Measurements from ENCODE around the gene OAS1. TPM values are rescaled to one million over a fixed set of nuclear protein-coding genes. Genes with fewer than 3 reads are reported as not detected.

Gene OAS1
- total RNA-seq, 1 donor from 2014 or later = not detected

DNA sequence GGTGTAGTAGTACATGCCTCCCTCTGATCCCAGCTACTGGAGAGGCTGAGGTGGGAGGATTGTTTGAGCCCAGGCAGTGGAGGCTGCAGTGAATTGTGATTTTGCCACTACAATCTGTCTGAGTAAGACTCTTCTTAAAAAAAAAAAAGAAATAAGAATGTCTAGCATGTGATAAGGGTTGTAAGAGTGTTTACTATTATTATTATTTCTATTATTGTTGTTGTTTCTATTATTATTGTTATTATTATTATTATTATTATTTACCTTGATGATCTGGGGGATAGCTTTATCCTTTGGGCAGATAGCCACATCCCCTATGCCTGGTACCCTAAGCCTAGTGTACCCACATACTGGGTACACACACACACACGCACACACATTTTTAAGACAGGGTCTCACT lies 35.8 kb downstream of the OAS1 start:
- DNase-seq (ENCODE audit: low read depth, low spot score) = no peak
- H3K27ac Mint-ChIP-seq (ENCODE audit: unreplicated experiment) = no peak overlapping the region
- no peak overlapping the region for H3K4me3 Mint-ChIP-seq
- no peaks in the 10 kb centered on the region for H3K9me3 Mint-ChIP-seq
- peaks cover 14% of the 10 kb centered on the region for H3K27me3 Mint-ChIP-seq (ENCODE audit: low read depth)
- no peaks in the 10 kb centered on the region for H3K4me1 Mint-ChIP-seq
- TF ChIP-seq, protein P1, sequence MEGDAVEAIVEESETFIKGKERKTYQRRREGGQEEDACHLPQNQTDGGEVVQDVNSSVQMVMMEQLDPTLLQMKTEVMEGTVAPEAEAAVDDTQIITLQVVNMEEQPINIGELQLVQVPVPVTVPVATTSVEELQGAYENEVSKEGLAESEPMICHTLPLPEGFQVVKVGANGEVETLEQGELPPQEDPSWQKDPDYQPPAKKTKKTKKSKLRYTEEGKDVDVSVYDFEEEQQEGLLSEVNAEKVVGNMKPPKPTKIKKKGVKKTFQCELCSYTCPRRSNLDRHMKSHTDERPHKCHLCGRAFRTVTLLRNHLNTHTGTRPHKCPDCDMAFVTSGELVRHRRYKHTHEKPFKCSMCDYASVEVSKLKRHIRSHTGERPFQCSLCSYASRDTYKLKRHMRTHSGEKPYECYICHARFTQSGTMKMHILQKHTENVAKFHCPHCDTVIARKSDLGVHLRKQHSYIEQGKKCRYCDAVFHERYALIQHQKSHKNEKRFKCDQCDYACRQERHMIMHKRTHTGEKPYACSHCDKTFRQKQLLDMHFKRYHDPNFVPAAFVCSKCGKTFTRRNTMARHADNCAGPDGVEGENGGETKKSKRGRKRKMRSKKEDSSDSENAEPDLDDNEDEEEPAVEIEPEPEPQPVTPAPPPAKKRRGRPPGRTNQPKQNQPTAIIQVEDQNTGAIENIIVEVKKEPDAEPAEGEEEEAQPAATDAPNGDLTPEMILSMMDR (conservative IDR thresholded peaks at IDR 0.05) = no peak
- no peaks in the 10 kb centered on the region for H3K36me3 Mint-ChIP-seq (ENCODE audit: low read depth)

DNA sequence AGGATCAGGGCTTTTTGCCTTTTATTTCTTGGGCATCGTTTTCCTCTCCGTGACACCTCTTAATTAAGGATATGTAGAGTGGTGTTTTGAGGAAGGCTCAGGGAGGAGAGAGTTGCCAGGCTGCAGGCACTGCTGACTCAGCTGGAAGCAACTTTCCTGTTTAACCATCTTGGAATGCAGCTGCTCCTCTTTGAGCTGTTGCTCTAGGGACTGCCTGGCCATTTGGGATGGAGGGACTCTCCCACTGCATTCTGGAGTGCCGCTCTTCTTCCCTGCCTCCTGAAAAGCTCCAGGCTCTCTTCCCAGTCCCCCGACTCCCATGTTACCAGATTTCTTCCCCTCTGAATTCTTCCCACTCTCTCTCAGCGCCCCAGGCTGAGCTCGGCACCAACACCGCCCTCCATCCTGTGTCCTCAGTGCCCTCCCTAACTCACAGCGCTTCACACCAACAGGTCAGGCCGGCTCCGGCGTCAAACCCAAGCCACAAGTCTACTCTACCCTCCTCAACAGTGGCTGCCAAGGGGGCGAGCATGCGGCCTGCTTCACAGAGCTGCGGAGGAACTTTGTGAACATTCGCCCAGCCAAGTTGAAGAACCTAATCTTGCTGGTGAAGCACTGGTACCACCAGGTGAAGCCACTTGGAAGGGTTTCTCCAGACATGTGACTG lies 37.4 kb downstream of the OAS1 start:
- Mint-ChIP-seq H3K27me3 (ENCODE audit: low read depth) (peaks cover 4% of the 10 kb centered on the region), H3K36me3 (ENCODE audit: low read depth) (no peaks in the 10 kb centered on the region), H3K4me1 (no peaks in the 10 kb centered on the region), H3K4me3 (no peak overlapping the region), H3K9me3 (no peaks in the 10 kb centered on the region), H3K27ac (ENCODE audit: unreplicated experiment) (no peak overlapping the region)
- TF ChIP-seq, protein P1 (conservative IDR thresholded peaks at IDR 0.05) = no peak
- DNase-seq (ENCODE audit: low read depth, low spot score) = no peak

DNA sequence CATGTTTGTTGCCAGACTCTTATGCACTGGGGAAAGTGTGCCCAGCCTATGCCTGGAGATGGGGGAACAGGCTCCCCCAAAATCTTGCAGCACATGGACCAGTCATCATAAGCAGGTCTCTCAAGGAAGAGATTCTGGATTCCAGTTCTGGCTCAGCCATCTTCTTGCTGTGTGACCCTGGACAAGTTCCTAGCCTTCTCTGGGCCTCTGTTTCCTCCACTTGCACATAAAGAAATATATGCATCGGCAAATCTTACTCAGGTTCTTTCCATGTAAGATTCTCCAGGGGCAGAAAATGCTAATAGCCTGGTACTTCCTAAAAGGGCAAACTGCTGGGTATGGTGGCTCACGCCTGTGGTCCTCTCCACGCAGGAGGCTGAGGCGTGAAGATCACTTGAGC lies 38.8 kb downstream of the OAS1 start:
- Mint-ChIP-seq H3K4me3 (no peak overlapping the region), H3K4me1 (no peaks in the 10 kb centered on the region), H3K9me3 (no peaks in the 10 kb centered on the region), H3K27ac (ENCODE audit: unreplicated experiment) (no peak overlapping the region), H3K27me3 (ENCODE audit: low read depth) (no peaks in the 10 kb centered on the region), H3K36me3 (ENCODE audit: low read depth) (no peaks in the 10 kb centered on the region)
- DNase-seq (ENCODE audit: low read depth, low spot score) = no peak
- TF ChIP-seq, protein P1 (conservative IDR thresholded peaks at IDR 0.05) = no peak

- DNase-seq (ENCODE audit: low read depth, low spot score) = no peak
Observed at GRCh38 chr12:112946236-112947000, 39.7 kb downstream of the OAS1 start.

DNA sequence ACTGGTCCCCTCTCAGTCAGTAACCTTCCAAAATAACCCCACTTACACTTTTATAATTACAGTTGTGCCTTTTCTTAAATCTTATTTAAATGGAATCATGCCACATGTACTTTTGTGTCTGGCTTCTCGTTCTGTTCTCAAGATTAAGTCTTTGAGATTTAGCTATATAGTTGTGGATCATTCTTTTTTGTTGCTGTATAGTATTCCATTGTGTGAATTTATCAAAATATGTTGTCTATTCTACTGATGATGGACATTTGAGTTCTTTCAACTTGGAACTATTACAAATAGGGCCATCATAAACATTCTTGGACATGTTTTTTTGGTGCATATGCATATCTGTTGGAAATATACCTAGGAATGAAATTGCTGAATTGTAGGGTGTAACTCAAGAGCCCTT lies 40.6 kb downstream of the OAS1 start:
- Mint-ChIP-seq H3K27ac (ENCODE audit: unreplicated experiment) (no peak overlapping the region), H3K27me3 (ENCODE audit: low read depth) (no peaks in the 10 kb centered on the region), H3K9me3 (no peaks in the 10 kb centered on the region), H3K4me1 (no peaks in the 10 kb centered on the region), H3K4me3 (no peak overlapping the region), H3K36me3 (ENCODE audit: low read depth) (no peaks in the 10 kb centered on the region)
- TF ChIP-seq, protein P1 (conservative IDR thresholded peaks at IDR 0.05) = no peak
- DNase-seq (ENCODE audit: low read depth, low spot score) = no peak

More at GRCh38 chr12:112946236-112947000, 39.7 kb downstream of the OAS1 start:
- TF ChIP-seq, protein P1 (conservative IDR thresholded peaks at IDR 0.05) = no peak
- no peaks in the 10 kb centered on the region for H3K9me3 Mint-ChIP-seq
- no peaks in the 10 kb centered on the region for H3K27me3 Mint-ChIP-seq (ENCODE audit: low read depth)
- no peak overlapping the region for H3K4me3 Mint-ChIP-seq
- H3K27ac Mint-ChIP-seq (ENCODE audit: unreplicated experiment) = no peak overlapping the region
- no peaks in the 10 kb centered on the region for H3K4me1 Mint-ChIP-seq
- no peaks in the 10 kb centered on the region for H3K36me3 Mint-ChIP-seq (ENCODE audit: low read depth)
